BJ (cell line): Measurements from ENCODE around the gene ZDHHC14. TPM values are rescaled to one million over a fixed set of nuclear protein-coding genes. Genes with fewer than 3 reads are reported as not detected.

Experiments used
- CTCF ChIA-PET: fragments of 350-600 bp; formaldehyde crosslinking; extraction: SDS; loops from one replicate; lab custom pipeline; 2021; ENCODE audit warnings: antibody characterized with exemption, inconsistent platforms; lab: Yijun Ruan, JAX
- POLR2A ChIA-PET: fragments of 300-600 bp; sonication (Branson Sonifier 250); formaldehyde crosslinking; extraction: SDS; loops from one replicate; lab custom pipeline; 2021; ENCODE audit warnings: antibody characterized with exemption; lab: Charles Lee
- DNase-seq: peaks from one replicate; pipeline ENCODE4 v3.0.0-alpha.2; 2011; ENCODE audit warnings: low read depth
- H3K27me3 ChIP-seq: 2 replicates; pipeline ENCODE4 v1.6.0; 2011; ENCODE audit warnings: low read length; ENCODE audit not compliant: control insufficient read depth, insufficient read depth
- H3K36me3 ChIP-seq: 2 replicates; pipeline ENCODE4 v1.5.1; 2011; ENCODE audit warnings: low read length; ENCODE audit not compliant: control insufficient read depth, insufficient read depth
- H3K4me3 ChIP-seq: 2 replicates; pipeline ENCODE4 v1.5.1; 2011; ENCODE audit warnings: low read depth, mild to moderate bottlenecking, control low read depth, low read length
- CTCF ChIP-seq: IDR thresholded peaks from 2 replicates; pipeline ENCODE4 v1.5.1; 2011; ENCODE audit warnings: low read depth, mild to moderate bottlenecking, control low read depth, inconsistent platforms, low read length, moderate library complexity; ENCODE audit not compliant: insufficient read depth
- polyA plus RNA-seq: library from polyadenylated mRNA; depleted of rRNA; stranded (reverse); fragments of >200 nt; gene quantifications from 2 replicates; pipeline ENCODE4 v1.2.3, GENCODE V29; 2011

The ZDHHC14 gene
- polyA plus RNA-seq, 1 experiment = 3.6 TPM

GRCh38 chr6:157471077-157471686, 90.2 kb downstream of the ZDHHC14 start:
- no peak for DNase-seq
- ChIA-PET CTCF (interaction anchor here (1.2 kb wide), 1 partner anchor 9 kb away, joined by 4 read pairs; no protein-coding TSS in a partner anchor), POLR2A (no interaction called here)
- Histone ChIP-seq H3K36me3 (no peaks in the 10 kb centered on the region), H3K4me3 (no peak overlapping the region), H3K27me3 (no peaks in the 10 kb centered on the region)
- TF ChIP-seq CTCF = no peak

- TF ChIP-seq CTCF = no peak
- no peaks in the 10 kb centered on the region for H3K27me3 ChIP-seq
- no peak overlapping the region for H3K4me3 ChIP-seq
- no peak for DNase-seq
- no peaks in the 10 kb centered on the region for H3K36me3 ChIP-seq
- POLR2A ChIA-PET = no interaction called here
- CTCF ChIA-PET = no interaction called here
Observed at GRCh38 chr6:157471895-157472686, 91.1 kb downstream of the ZDHHC14 start.

- TF ChIP-seq CTCF = no peak
- H3K27me3 ChIP-seq = no peaks in the 10 kb centered on the region
- ChIA-PET POLR2A (no interaction called here), CTCF (no interaction called here)
- no peak overlapping the region for H3K4me3 ChIP-seq
- H3K36me3 ChIP-seq = no peaks in the 10 kb centered on the region
- DNase-seq = no peak
Observed at GRCh38 chr6:157476797-157477196, 95.8 kb downstream of the ZDHHC14 start.

- ChIA-PET CTCF (no interaction called here), POLR2A (no interaction called here)
- no peak overlapping the region for H3K4me3 ChIP-seq
- no peak for TF ChIP-seq CTCF
- no peaks in the 10 kb centered on the region for H3K27me3 ChIP-seq
- no peak for DNase-seq
- H3K36me3 ChIP-seq = no peaks in the 10 kb centered on the region
Observed at GRCh38 chr6:157478926-157479325, 97.9 kb downstream of the ZDHHC14 start.

- ChIA-PET CTCF (no interaction called here), POLR2A (no interaction called here)
- Histone ChIP-seq H3K4me3 (no peak overlapping the region), H3K36me3 (no peaks in the 10 kb centered on the region), H3K27me3 (no peaks in the 10 kb centered on the region)
- no peak for TF ChIP-seq CTCF
- DNase-seq = no peak
Observed at GRCh38 chr6:157479464-157480303, 98.7 kb downstream of the ZDHHC14 start.
